Iris pigment epithelial cell (primary cell): Measurements from ENCODE around the gene ARHGEF4.

Experiments used
- DNase-seq: peaks from one replicate; pipeline ENCODE4 v3.0.0-alpha.2; 2011; ENCODE audit warnings: low read depth

The ARHGEF4 gene

GRCh38 chr2:130819608-130820278 lies 17.0 kb upstream of the ARHGEF4 start:
- no peak for DNase-seq

- no peak for DNase-seq
Measured at GRCh38 chr2:130820279-130820861, 16.3 kb upstream of the ARHGEF4 start.

- DNase-seq: no peak
Measured at GRCh38 chr2:130821867-130822266, 14.8 kb upstream of the ARHGEF4 start.

GRCh38 chr2:130822766-130823165 lies 13.9 kb upstream of the ARHGEF4 start:
- no peak for DNase-seq

- no peak for DNase-seq
Measured at GRCh38 chr2:130823171-130823885, 13.4 kb upstream of the ARHGEF4 start.

GRCh38 chr2:130823886-130824491 lies 12.7 kb upstream of the ARHGEF4 start:
- no peak for DNase-seq

GRCh38 chr2:130824492-130825061 lies 12.1 kb upstream of the ARHGEF4 start:
- peak; percentile 96 for DNase-seq

- DNase-seq: no peak
Measured at GRCh38 chr2:130825231-130825965, 11.3 kb upstream of the ARHGEF4 start.

- no peak for DNase-seq
Measured at GRCh38 chr2:130825966-130826253, 10.8 kb upstream of the ARHGEF4 start.

- no peak for DNase-seq
Measured at GRCh38 chr2:130826419-130826818, 10.3 kb upstream of the ARHGEF4 start.

GRCh38 chr2:130826821-130827501 lies 9.8 kb upstream of the ARHGEF4 start:
- no peak for DNase-seq

GRCh38 chr2:130827502-130828251 lies 9.0 kb upstream of the ARHGEF4 start:
- peak; percentile 74 for DNase-seq

GRCh38 chr2:130828461-130828860 lies 8.3 kb upstream of the ARHGEF4 start:
- no peak for DNase-seq

- DNase-seq: peak; percentile 31
Measured at GRCh38 chr2:130829015-130829414, 7.7 kb upstream of the ARHGEF4 start.

GRCh38 chr2:130830538-130830937 lies 6.2 kb upstream of the ARHGEF4 start:
- no peak for DNase-seq

- no peak for DNase-seq
Measured at GRCh38 chr2:130831356-130831755, 5.4 kb upstream of the ARHGEF4 start.

- DNase-seq: no peak
Measured at GRCh38 chr2:130832296-130832940, 4.3 kb upstream of the ARHGEF4 start.

- peak; percentile 16 for DNase-seq
Measured at GRCh38 chr2:130834091-130834930, 2.4 kb upstream of the ARHGEF4 start.
